A673 (cell line): Measurements from ENCODE around the gene RNF183. TPM values are rescaled to one million over a fixed set of nuclear protein-coding genes. Genes with fewer than 3 reads are reported as not detected.

Experiments
- BruUV-seq: library from RNA; stranded (reverse); fragments of 400-500 nt; replicated peaks from 2 replicates; lab custom pipeline; 2021; lab: Mats Ljungman, UMichigan
- CTCF ChIA-PET: fragments of 300-600 bp; sonication (Branson Sonifier 250); formaldehyde crosslinking; loops from one replicate; lab custom pipeline; 2022; ENCODE audit warnings: antibody characterized with exemption; lab: Charles Lee
- POLR2A ChIA-PET: fragments of 300-600 bp; sonication (Branson Sonifier 250); formaldehyde crosslinking; loops from one replicate; lab custom pipeline; 2022; ENCODE audit warnings: antibody characterized with exemption; ENCODE audit not compliant: low non-redundant PET; lab: Charles Lee
- DNase-seq: peaks from one replicate; pipeline ENCODE4 v3.0.0-alpha.2; 2015; ENCODE audit warnings: low spot score
- H3K27ac ChIP-seq: fragments of 200-600 bp; sonication (generic); 2 replicates; pipeline ENCODE4 v1.5.1; 2016; ENCODE audit warnings: mixed run types, low read depth, mild to moderate bottlenecking, mixed read lengths, antibody characterized with exemption, low read length; ENCODE audit not compliant: poor library complexity, severe bottlenecking
- H3K27me3 ChIP-seq: fragments of 200-600 bp; sonication (generic); replicated peaks from 2 replicates; pipeline ENCODE4 v1.6.1; 2017; ENCODE audit warnings: mixed run types, low read depth, mild to moderate bottlenecking, mixed read lengths, antibody characterized with exemption, low read length; ENCODE audit not compliant: insufficient read depth, poor library complexity
- H3K36me3 ChIP-seq: fragments of 200-600 bp; sonication (generic); 2 replicates; pipeline ENCODE4 v1.6.1; 2016; ENCODE audit warnings: mixed run types, mild to moderate bottlenecking, mixed read lengths, antibody characterized with exemption, low read length; ENCODE audit not compliant: insufficient read depth, poor library complexity, severe bottlenecking
- H3K4me1 ChIP-seq: fragments of 200-600 bp; sonication (generic); 2 replicates; pipeline ENCODE4 v1.6.1; 2017; ENCODE audit warnings: mixed run types, mild to moderate bottlenecking, mixed read lengths, antibody characterized with exemption, low read length; ENCODE audit not compliant: insufficient read depth, poor library complexity, severe bottlenecking
- H3K4me3 ChIP-seq: fragments of 200-600 bp; sonication (generic); 2 replicates; pipeline ENCODE4 v1.5.1; 2016; ENCODE audit warnings: low read depth, mixed run types, mild to moderate bottlenecking, mixed read lengths, low read length; ENCODE audit not compliant: poor library complexity, severe bottlenecking
- H3K9me3 ChIP-seq: fragments of 200-600 bp; sonication (generic); 2 replicates; pipeline ENCODE4 v1.6.1; 2016; ENCODE audit warnings: mixed run types, low read depth, mild to moderate bottlenecking, mixed read lengths, antibody characterized with exemption, low read length; ENCODE audit not compliant: poor library complexity, severe bottlenecking
- EZH2 ChIP-seq: fragments of 200-600 bp; sonication (generic); IDR thresholded peaks from 2 replicates; pipeline ENCODE4 v1.6.1; 2017; ENCODE audit warnings: borderline replicate concordance, low read depth, mild to moderate bottlenecking, mixed read lengths, antibody characterized with exemption, low read length; ENCODE audit not compliant: poor library complexity, severe bottlenecking
- intact Hi-C: fragments of 100-400 bp; cut with micrococcal nuclease; formaldehyde crosslinking; loops from one replicate; pipeline ENCODE4 v1.10.0; 2022; ENCODE audit not compliant: unreplicated experiment
- total RNA-seq: library from RNA; stranded (reverse); gene quantifications from 2 replicates; pipeline ENCODE4 v1.2.3, GENCODE V29; 2021
- TF ChIP-seq, protein P1 (sequence below): fragments of 300-800, 200-600 bp; sonication (generic); conservative IDR thresholded peaks from 2 replicates; pipeline ENCODE4 v1.5.1; 2017; ENCODE audit warnings: low read depth, mild to moderate bottlenecking, antibody characterized with exemption, low read length, moderate library complexity, mixed read lengths

The RNF183 gene
- total RNA-seq, 1 experiment from 2014 or later, result not detected

DNA sequence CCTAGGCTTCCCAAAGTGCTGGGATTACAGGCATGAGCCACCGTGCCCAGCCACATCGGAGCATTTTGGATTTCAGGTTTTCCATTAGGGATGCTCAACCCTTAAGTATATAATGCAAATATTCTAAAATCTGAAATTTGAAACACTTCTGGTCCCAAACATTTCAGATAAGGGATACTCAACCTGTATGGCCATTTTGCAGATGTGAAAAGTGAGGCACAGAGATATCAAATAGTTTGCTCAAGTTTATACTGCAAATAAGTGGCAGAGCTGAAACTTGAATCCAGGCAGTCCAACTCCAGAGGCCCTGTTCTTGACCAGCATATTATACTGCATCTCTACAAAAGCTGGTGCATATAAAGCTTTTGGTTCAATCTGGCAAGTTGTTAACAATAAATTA is 34.5 kb upstream of the RNF183 start:
- Histone ChIP-seq H3K4me1 (peaks cover 5% of the 10 kb centered on the region), H3K4me3 (no peak overlapping the region), H3K27ac (no peak overlapping the region), H3K36me3 (no peaks in the 10 kb centered on the region), H3K27me3 (no peaks in the 10 kb centered on the region), H3K9me3 (no peaks in the 10 kb centered on the region)
- no TSS peak for BruUV-seq
- TF ChIP-seq, protein P1, sequence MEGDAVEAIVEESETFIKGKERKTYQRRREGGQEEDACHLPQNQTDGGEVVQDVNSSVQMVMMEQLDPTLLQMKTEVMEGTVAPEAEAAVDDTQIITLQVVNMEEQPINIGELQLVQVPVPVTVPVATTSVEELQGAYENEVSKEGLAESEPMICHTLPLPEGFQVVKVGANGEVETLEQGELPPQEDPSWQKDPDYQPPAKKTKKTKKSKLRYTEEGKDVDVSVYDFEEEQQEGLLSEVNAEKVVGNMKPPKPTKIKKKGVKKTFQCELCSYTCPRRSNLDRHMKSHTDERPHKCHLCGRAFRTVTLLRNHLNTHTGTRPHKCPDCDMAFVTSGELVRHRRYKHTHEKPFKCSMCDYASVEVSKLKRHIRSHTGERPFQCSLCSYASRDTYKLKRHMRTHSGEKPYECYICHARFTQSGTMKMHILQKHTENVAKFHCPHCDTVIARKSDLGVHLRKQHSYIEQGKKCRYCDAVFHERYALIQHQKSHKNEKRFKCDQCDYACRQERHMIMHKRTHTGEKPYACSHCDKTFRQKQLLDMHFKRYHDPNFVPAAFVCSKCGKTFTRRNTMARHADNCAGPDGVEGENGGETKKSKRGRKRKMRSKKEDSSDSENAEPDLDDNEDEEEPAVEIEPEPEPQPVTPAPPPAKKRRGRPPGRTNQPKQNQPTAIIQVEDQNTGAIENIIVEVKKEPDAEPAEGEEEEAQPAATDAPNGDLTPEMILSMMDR, result no peak
- TF ChIP-seq EZH2, result no peak
- intact Hi-C loops, result no loop called here
- no peak for DNase-seq
- ChIA-PET CTCF (interaction anchor here (0.5 kb wide), 1 partner anchor 152 kb away, joined by 4 read pairs; no protein-coding TSS in a partner anchor), POLR2A (no interaction called here)

DNA sequence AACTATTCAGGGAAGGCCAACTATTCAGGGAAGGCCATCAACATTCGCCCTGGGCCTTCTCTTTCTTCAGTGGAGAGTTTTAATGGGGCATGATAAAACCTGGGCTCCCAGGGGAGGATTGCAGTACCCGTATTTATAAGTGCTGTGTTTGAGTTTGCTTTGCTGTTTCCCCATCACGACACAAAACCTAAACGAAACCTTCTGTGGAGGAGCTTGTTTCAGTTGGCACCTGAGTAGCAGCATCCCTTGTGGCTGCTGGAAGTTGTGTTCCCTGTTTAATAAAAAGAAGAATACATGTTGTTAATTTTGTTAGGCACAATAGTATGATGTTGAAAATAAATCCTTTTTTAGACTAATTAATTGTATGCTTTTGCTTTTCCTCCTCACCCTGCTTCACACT is 28.6 kb upstream of the RNF183 start:
- H3K27me3 ChIP-seq, result no peaks in the 10 kb centered on the region
- no peaks in the 10 kb centered on the region for H3K36me3 ChIP-seq
- no peaks in the 10 kb centered on the region for H3K9me3 ChIP-seq
- CTCF ChIA-PET, result no interaction called here
- no peak overlapping the region for H3K27ac ChIP-seq
- intact Hi-C loops, result no loop called here
- POLR2A ChIA-PET, result no interaction called here
- DNase-seq, result no peak
- no peak overlapping the region for H3K4me3 ChIP-seq
- no peaks in the 10 kb centered on the region for H3K4me1 ChIP-seq
- no TSS peak for BruUV-seq
- TF ChIP-seq, protein P1, result no peak
- no peak for TF ChIP-seq EZH2

DNA sequence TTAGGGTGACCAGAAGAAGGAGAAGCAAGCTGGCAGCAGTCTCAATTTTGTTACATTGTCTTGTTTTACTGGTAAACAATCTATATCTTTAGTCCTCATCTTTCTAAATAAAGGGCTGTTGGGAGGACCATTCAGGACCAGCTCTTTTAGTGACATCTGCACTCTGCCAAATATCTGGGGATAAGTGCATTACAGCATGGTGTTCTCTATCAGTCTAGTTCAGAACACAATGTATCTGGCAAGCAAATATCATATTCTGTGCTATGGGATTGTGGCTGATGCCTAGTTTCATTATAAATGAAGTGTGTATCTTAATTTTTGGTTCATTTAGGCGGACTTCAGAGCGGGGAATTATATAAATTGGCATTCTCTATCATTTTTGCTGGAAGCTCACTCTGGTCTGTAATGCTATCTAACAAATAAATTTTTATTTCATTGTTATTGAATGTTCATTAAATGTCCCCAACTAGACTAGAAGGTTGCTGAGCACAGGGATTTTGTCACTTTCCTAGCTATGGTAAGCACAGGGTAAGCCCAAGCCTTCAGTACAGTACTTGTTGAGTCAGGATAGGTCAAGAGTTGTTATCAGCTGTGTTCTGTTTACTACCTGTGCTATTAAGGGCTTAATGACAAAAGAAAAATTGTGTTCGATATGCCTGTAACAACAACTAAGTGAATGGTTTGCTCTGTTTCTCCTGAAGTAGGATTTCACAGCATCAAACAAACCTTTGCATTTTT is 25.0 kb upstream of the RNF183 start:
- Histone ChIP-seq H3K9me3 (no peaks in the 10 kb centered on the region), H3K27me3 (no peaks in the 10 kb centered on the region), H3K27ac (no peak overlapping the region), H3K36me3 (no peaks in the 10 kb centered on the region), H3K4me1 (no peaks in the 10 kb centered on the region), H3K4me3 (no peak overlapping the region)
- DNase-seq, result no peak
- ChIA-PET POLR2A (no interaction called here), CTCF (no interaction called here)
- TF ChIP-seq, protein P1, result no peak
- TF ChIP-seq EZH2, result no peak
- no TSS peak for BruUV-seq
- intact Hi-C loops, result no loop called here
